Natural killer cell treated with Interleukin-12 subunit alpha and Interleukin-12 subunit beta and Interleukin-15 and Interleukin-18, amount 100 ng/mL, for 72 hours (primary cell): ENCODE results near the gene FTCD. TPM values are rescaled to one million over a fixed set of nuclear protein-coding genes. Genes with fewer than 3 reads are reported as not detected.
"Not testable (repeated sequence)": the region's sequence is repeated elsewhere in the genome, so short reads cannot be mapped to it uniquely, and the experiment has no call there.

Source experiments
- ATAC-seq, 2 donors: fragments of 150-1000 bp; cut with Tn5 transposase in 1 of 2; sonication (Bioruptor Pico), chemical (Tn5 transposase) in 1 of 2; 2 replicates each; pipeline ENCODE4 v1.10.0; 2021
- DNase-seq: peaks from one replicate; pipeline ENCODE4 v3.0.0; 2022; ENCODE audit warnings: low spot score
- H3K27ac Mint-ChIP-seq, 2 donors: 1 replicate in 1 of 2; 2 replicates in 1 of 2; pipeline ENCODE4 v1.8.0; 2022; ENCODE audit warnings: mixed read lengths in 2 of 2, mild to moderate bottlenecking in 1 of 2, moderate library complexity in 1 of 2
- H3K27me3 Mint-ChIP-seq, 2 donors: 1 replicate in 1 of 2; 2 replicates in 1 of 2; pipeline ENCODE4 v1.8.0; 2022; ENCODE audit warnings: mixed read lengths in 2 of 2
- H3K36me3 Mint-ChIP-seq: one replicate; pipeline ENCODE4 v1.8.0; 2022; ENCODE audit warnings: mixed read lengths
- H3K4me1 Mint-ChIP-seq, 2 donors: 1 replicate in 1 of 2; 2 replicates in 1 of 2; pipeline ENCODE4 v1.8.0; 2022; ENCODE audit warnings: low read depth in 2 of 2, mixed read lengths in 2 of 2, mild to moderate bottlenecking in 1 of 2
- H3K4me3 Mint-ChIP-seq: one replicate; pipeline ENCODE4 v1.8.0; 2022; ENCODE audit warnings: mixed read lengths
- H3K9me3 Mint-ChIP-seq: 2 replicates; pipeline ENCODE4 v1.8.0; 2022; ENCODE audit warnings: mixed read lengths
- total RNA-seq, 2 donors: library from RNA; stranded (reverse); gene quantifications; one replicate each; pipeline ENCODE4 v1.2.3, GENCODE V29; 2022

FTCD gene
- not detected for total RNA-seq

- Mint-ChIP-seq H3K36me3 (no peaks in the 10 kb centered on the region), H3K4me1 (no peaks in the 10 kb centered on the region), H3K4me3 (no peak within 1 kb of the TSS), H3K9me3 (no peaks in the 10 kb centered on the region), H3K27ac (no peak within 1 kb of the TSS), H3K27me3 (no peaks in the 10 kb centered on the region)
- peak; percentile 47 for DNase-seq
- ATAC-seq, result no peak
Measured at GRCh38 chr21:46155514-46156377, at the start of gene FTCD. Gene FTCD, minus strand, starts transcription at chr21:46155579. Its CDS starts 56 bp downstream, at chr21:46155523.

- Mint-ChIP-seq H3K9me3 (no peaks in the 10 kb centered on the region), H3K27me3 (no peaks in the 10 kb centered on the region), H3K4me1 (no peaks in the 10 kb centered on the region), H3K4me3 (no peak overlapping the region), H3K27ac (no peak overlapping the region), H3K36me3 (no peaks in the 10 kb centered on the region)
- no peak for ATAC-seq
- DNase-seq, result no peak
Measured at GRCh38 chr21:46205166-46205565, 49.8 kb upstream of the FTCD start.

GRCh38 chr21:46203203-46203600, 47.8 kb upstream of the FTCD start:
- H3K4me3 Mint-ChIP-seq, result no peak overlapping the region
- no peak overlapping the region for H3K27ac Mint-ChIP-seq
- DNase-seq (no peak), ATAC-seq (no peak)
- H3K4me1 Mint-ChIP-seq, result peaks cover 4 to 5% of the 10 kb centered on the region in 2 donors
- H3K9me3 Mint-ChIP-seq, result no peaks in the 10 kb centered on the region
- H3K27me3 Mint-ChIP-seq, result no peaks in the 10 kb centered on the region
- peaks cover 6% of the 10 kb centered on the region for H3K36me3 Mint-ChIP-seq

- no peaks in the 10 kb centered on the region for H3K27me3 Mint-ChIP-seq
- H3K9me3 Mint-ChIP-seq, result no peaks in the 10 kb centered on the region
- DNase-seq (no peak), ATAC-seq (no peak)
- H3K4me3 Mint-ChIP-seq, result no peak overlapping the region
- H3K4me1 Mint-ChIP-seq, result peaks cover 4 to 5% of the 10 kb centered on the region in 2 donors
- H3K36me3 Mint-ChIP-seq, result peaks cover 6% of the 10 kb centered on the region
- no peak overlapping the region for H3K27ac Mint-ChIP-seq
Measured at GRCh38 chr21:46202592-46203202, 47.3 kb upstream of the FTCD start.

GRCh38 chr21:46200877-46201803, 45.8 kb upstream of the FTCD start:
- not testable (repeated sequence) for H3K27ac Mint-ChIP-seq, ATAC-seq, DNase-seq, H3K9me3 Mint-ChIP-seq, H3K4me3 Mint-ChIP-seq, H3K4me1 Mint-ChIP-seq, H3K27me3 Mint-ChIP-seq, H3K36me3 Mint-ChIP-seq

GRCh38 chr21:46199436-46200373, 44.3 kb upstream of the FTCD start:
- ATAC-seq (no peak), DNase-seq (no peak)
- Mint-ChIP-seq H3K4me3 (no peak overlapping the region), H3K27ac (no peak overlapping the region), H3K4me1 (peaks cover 4 to 5% of the 10 kb centered on the region in 2 donors), H3K9me3 (no peaks in the 10 kb centered on the region), H3K27me3 (no peaks in the 10 kb centered on the region), H3K36me3 (peaks cover 10% of the 10 kb centered on the region)

- ATAC-seq (no peak), DNase-seq (no peak)
- Mint-ChIP-seq H3K27me3 (no peaks in the 10 kb centered on the region), H3K4me3 (no peak overlapping the region), H3K36me3 (peaks cover 10% of the 10 kb centered on the region), H3K9me3 (no peaks in the 10 kb centered on the region), H3K4me1 (peaks cover 4 to 5% of the 10 kb centered on the region in 2 donors), H3K27ac (no peak overlapping the region)
Measured at GRCh38 chr21:46196733-46197132, 41.4 kb upstream of the FTCD start.

GRCh38 chr21:46195595-46196195, 40.3 kb upstream of the FTCD start:
- H3K27me3 Mint-ChIP-seq, result no peaks in the 10 kb centered on the region
- peaks cover 10% of the 10 kb centered on the region for H3K36me3 Mint-ChIP-seq
- peak; percentile 49 for DNase-seq
- H3K27ac Mint-ChIP-seq, result no peak overlapping the region
- no peaks in the 10 kb centered on the region for H3K9me3 Mint-ChIP-seq
- ATAC-seq, result no peak
- no peak overlapping the region for H3K4me3 Mint-ChIP-seq
- H3K4me1 Mint-ChIP-seq, result peaks cover 4 to 5% of the 10 kb centered on the region in 2 donors

GRCh38 chr21:46194374-46195334, 39.3 kb upstream of the FTCD start:
- Mint-ChIP-seq H3K9me3 (no peaks in the 10 kb centered on the region), H3K4me1 (peaks cover 3% of the 10 kb centered on the region in 2 donors), H3K27ac (no peak overlapping the region), H3K36me3 (peaks cover 8% of the 10 kb centered on the region), H3K27me3 (no peaks in the 10 kb centered on the region), H3K4me3 (no peak overlapping the region)
- ATAC-seq, result no peak
- peak; percentile 46 for DNase-seq

- Mint-ChIP-seq H3K4me3 (no peak overlapping the region), H3K9me3 (no peaks in the 10 kb centered on the region), H3K4me1 (no peaks in the 10 kb centered on the region), H3K27me3 (no peaks in the 10 kb centered on the region), H3K36me3 (peaks cover 4% of the 10 kb centered on the region), H3K27ac (no peak overlapping the region)
- no peak for DNase-seq
- no peak for ATAC-seq
Measured at GRCh38 chr21:46193829-46194373, 38.5 kb upstream of the FTCD start.

GRCh38 chr21:46191686-46192575, 36.6 kb upstream of the FTCD start:
- peaks cover 4% of the 10 kb centered on the region for H3K36me3 Mint-ChIP-seq
- ATAC-seq, result no peak
- H3K9me3 Mint-ChIP-seq, result no peaks in the 10 kb centered on the region
- H3K27me3 Mint-ChIP-seq, result no peaks in the 10 kb centered on the region
- no peak for DNase-seq
- H3K27ac Mint-ChIP-seq, result no peak overlapping the region
- no peaks in the 10 kb centered on the region for H3K4me1 Mint-ChIP-seq
- H3K4me3 Mint-ChIP-seq, result no peak overlapping the region
